Trophoblast cell (in vitro differentiated cells and primary cell): ENCODE data around the gene SERPIND1.
"Not testable (repeated sequence)": the region's sequence is repeated elsewhere in the genome, so short reads cannot be mapped to it uniquely, and the experiment has no call there.

ENCODE experiments used
- DNase-seq, 2 donors: peaks; one replicate each; pipeline ENCODE4 v3.0.0-alpha.2; 2016
- H2AFZ ChIP-seq: 2 replicates; pipeline ENCODE4 v1.6.1; 2013; ENCODE audit warnings: low read length, moderate library complexity, mild to moderate bottlenecking; ENCODE audit not compliant: insufficient read depth, poor library complexity
- H2AK5ac ChIP-seq: 2 replicates; pipeline ENCODE4 v1.6.1; 2013; ENCODE audit warnings: mild to moderate bottlenecking, low read length
- H2BK120ac ChIP-seq: 2 replicates; pipeline ENCODE4 v1.6.1; 2013; ENCODE audit warnings: low read length, mild to moderate bottlenecking, moderate library complexity; ENCODE audit not compliant: insufficient read depth, poor library complexity
- H2BK12ac ChIP-seq: 2 replicates; pipeline ENCODE4 v1.6.1; 2013; ENCODE audit warnings: mild to moderate bottlenecking, low read length, moderate library complexity
- H2BK5ac ChIP-seq: 2 replicates; pipeline ENCODE4 v1.6.1; 2013; ENCODE audit warnings: low read length, low read depth, moderate library complexity, mild to moderate bottlenecking; ENCODE audit not compliant: poor library complexity
- H3K14ac ChIP-seq: 2 replicates; pipeline ENCODE4 v1.6.1; 2013; ENCODE audit warnings: mild to moderate bottlenecking, low read length
- H3K18ac ChIP-seq: 2 replicates; pipeline ENCODE4 v1.6.1; 2013; ENCODE audit warnings: mild to moderate bottlenecking, low read length
- H3K23ac ChIP-seq: 2 replicates; pipeline ENCODE4 v1.6.1; 2013; ENCODE audit warnings: low read length
- H3K27ac ChIP-seq: 2 replicates; pipeline ENCODE4 v1.5.1; 2013; ENCODE audit warnings: low read depth, mild to moderate bottlenecking, inconsistent platforms, low read length, moderate library complexity
- H3K27me3 ChIP-seq: 2 replicates; pipeline ENCODE4 v1.6.1; 2013; ENCODE audit warnings: inconsistent platforms, mild to moderate bottlenecking, low read length, moderate library complexity; ENCODE audit not compliant: insufficient read depth
- H3K36me3 ChIP-seq, 2 experiments: 1 replicate in 1 of 2; 2 replicates in 1 of 2; pipeline ENCODE4 v1.6.1; 2013; ENCODE audit warnings: low read length in 2 of 2, mild to moderate bottlenecking in 2 of 2, moderate library complexity in 1 of 2; ENCODE audit not compliant: insufficient read depth in 2 of 2, control insufficient read depth in 1 of 2
- H3K4ac ChIP-seq: 2 replicates; pipeline ENCODE4 v1.6.1; 2013; ENCODE audit warnings: low read depth, mild to moderate bottlenecking, low read length, moderate library complexity
- H3K4me1 ChIP-seq, 2 experiments: 1 replicate in 1 of 2; 2 replicates in 1 of 2; pipeline ENCODE4 v1.6.1; 2013; ENCODE audit warnings: low read length in 2 of 2, mild to moderate bottlenecking in 2 of 2, moderate library complexity in 1 of 2; ENCODE audit not compliant: insufficient read depth in 2 of 2, control insufficient read depth in 1 of 2
- H3K4me2 ChIP-seq: 2 replicates; pipeline ENCODE4 v1.6.1; 2013; ENCODE audit warnings: inconsistent platforms, mild to moderate bottlenecking, low read length, moderate library complexity
- H3K4me3 ChIP-seq: 2 replicates; pipeline ENCODE4 v1.5.1; 2013; ENCODE audit warnings: mild to moderate bottlenecking, low read depth, low read length, inconsistent platforms
- H3K79me1 ChIP-seq: one replicate; pipeline ENCODE4 v1.6.1; 2013; ENCODE audit warnings: low read length
- H3K79me2 ChIP-seq: 2 replicates; pipeline ENCODE4 v1.6.1; 2013; ENCODE audit warnings: low read length, mild to moderate bottlenecking; ENCODE audit not compliant: control insufficient read depth, insufficient read depth, poor library complexity
- H3K9ac ChIP-seq: 2 replicates; pipeline ENCODE4 v1.6.1; 2013; ENCODE audit warnings: mild to moderate bottlenecking, low read length
- H3K9me3 ChIP-seq: 2 replicates; pipeline ENCODE4 v1.6.1; 2013; ENCODE audit warnings: low read depth, mild to moderate bottlenecking, control low read depth, inconsistent platforms, low read length; ENCODE audit not compliant: insufficient read depth
- H4K12ac ChIP-seq: 2 replicates; pipeline ENCODE4 v1.6.1; 2013; ENCODE audit warnings: low read depth, mild to moderate bottlenecking, low read length, moderate library complexity
- H4K8ac ChIP-seq: 2 replicates; pipeline ENCODE4 v1.6.1; 2013; ENCODE audit warnings: low read depth, mild to moderate bottlenecking, low read length, moderate library complexity
- H4K91ac ChIP-seq: one replicate; pipeline ENCODE4 v1.6.1; 2013; ENCODE audit warnings: low read depth, mild to moderate bottlenecking, low read length, moderate library complexity
- WGBS: extraction: QIAGEN DNeasy Blood & Tissue Kit; methylation state at CpG from one replicate; pipeline ENCODE4 v1.1.7; 2013; ENCODE audit warnings: missing lambda C conversion rate; ENCODE audit not compliant: insufficient read length, insufficient coverage; ENCODE audit errors: extremely low coverage; 5-methylcytosine and 5-hydroxymethylcytosine counted together

Gene SERPIND1

DNA sequence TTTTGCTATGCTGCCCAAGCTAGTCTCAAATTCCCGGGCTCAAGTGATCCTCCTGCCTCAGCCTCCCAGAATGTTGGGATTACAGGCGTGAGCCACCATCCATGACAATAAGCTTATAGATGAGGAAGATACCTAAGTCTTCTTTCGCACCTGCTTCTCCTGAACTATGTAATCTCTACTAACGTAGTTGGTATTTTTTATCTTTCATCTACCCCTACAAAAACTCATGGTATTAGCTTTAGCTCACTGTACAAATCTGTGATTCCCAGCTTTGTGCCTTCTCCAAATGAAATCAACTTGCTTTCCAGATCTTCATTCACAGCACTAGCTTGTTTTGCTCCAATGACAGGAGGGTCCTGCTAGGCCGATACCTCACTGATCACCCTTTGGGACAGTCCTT, 48.3 kb downstream of the SERPIND1 start:
- Histone ChIP-seq H3K4me2 (no peak overlapping the region), H3K79me1 (no peaks in the 10 kb centered on the region), H2BK12ac (no peak overlapping the region), H2BK120ac (no peak overlapping the region), H2BK5ac (no peak overlapping the region), H2AK5ac (no peak overlapping the region), H3K23ac (peak overlapping the region; percentile 61), H3K4ac (no peak overlapping the region), H3K4me3 (no peak overlapping the region), H2AFZ (no peak overlapping the region), H3K9me3 (peaks cover 3% of the 10 kb centered on the region), H3K18ac (no peak overlapping the region), H4K8ac (no peak overlapping the region), H3K27ac (no peak overlapping the region), H3K9ac (no peak overlapping the region), H4K12ac (no peak overlapping the region), H3K79me2 (no peaks in the 10 kb centered on the region), H4K91ac (no peak overlapping the region), H3K14ac (no peak overlapping the region), H3K36me3 (peaks cover 11 to 13% of the 10 kb centered on the region in 2 experiments), H3K4me1 (no peaks in the 10 kb centered on the region), H3K27me3 (no peaks in the 10 kb centered on the region)
- DNase-seq: peak; percentile 35 to 79
- WGBS: no CpG with 5 or more reads among the region's 5 CpGs

- no peak overlapping the region for H2AFZ ChIP-seq
- no peak overlapping the region for H3K23ac ChIP-seq
- H3K4me1 ChIP-seq: no peaks in the 10 kb centered on the region
- H3K14ac ChIP-seq: no peak overlapping the region
- H2BK12ac ChIP-seq: no peak overlapping the region
- no peak overlapping the region for H3K4me2 ChIP-seq
- no peaks in the 10 kb centered on the region for H3K79me2 ChIP-seq
- H4K12ac ChIP-seq: no peak overlapping the region
- H2BK5ac ChIP-seq: no peak overlapping the region
- H3K36me3 ChIP-seq: peaks cover 9 to 11% of the 10 kb centered on the region in 2 experiments
- H3K27ac ChIP-seq: no peak overlapping the region
- no CpG with 5 or more reads among the region's 1 CpG for WGBS
- no peak overlapping the region for H3K9ac ChIP-seq
- H2AK5ac ChIP-seq: no peak overlapping the region
- no peak overlapping the region for H3K4ac ChIP-seq
- H3K9me3 ChIP-seq: peaks cover 3% of the 10 kb centered on the region
- no peaks in the 10 kb centered on the region for H3K79me1 ChIP-seq
- H4K91ac ChIP-seq: no peak overlapping the region
- H2BK120ac ChIP-seq: no peak overlapping the region
- H3K27me3 ChIP-seq: no peaks in the 10 kb centered on the region
- H3K18ac ChIP-seq: no peak overlapping the region
- no peak overlapping the region for H4K8ac ChIP-seq
- DNase-seq: no peak
- H3K4me3 ChIP-seq: no peak overlapping the region
Observed at GRCh38 chr22:20823264-20823663, 49.4 kb downstream of the SERPIND1 start.

- not testable (repeated sequence) for H3K27ac ChIP-seq
Observed at GRCh38 chr22:20825216-20825615, 51.3 kb downstream of the SERPIND1 start.

GRCh38 chr22:20825624-20826023, 51.7 kb downstream of the SERPIND1 start:
- no peak overlapping the region for H3K4me2 ChIP-seq
- peaks cover 3% of the 10 kb centered on the region for H3K9me3 ChIP-seq
- no peak overlapping the region for H2BK120ac ChIP-seq
- no peak overlapping the region for H3K18ac ChIP-seq
- H3K23ac ChIP-seq: no peak overlapping the region
- H4K91ac ChIP-seq: no peak overlapping the region
- no peak overlapping the region for H2AFZ ChIP-seq
- no peak overlapping the region for H2AK5ac ChIP-seq
- H3K36me3 ChIP-seq: peaks cover 4 to 5% of the 10 kb centered on the region in 2 experiments
- H4K12ac ChIP-seq: no peak overlapping the region
- no peak overlapping the region for H3K27ac ChIP-seq
- no CpG with 5 or more reads among the region's 6 CpGs for WGBS
- H3K79me1 ChIP-seq: no peaks in the 10 kb centered on the region
- no peak overlapping the region for H3K14ac ChIP-seq
- no peak overlapping the region for H3K4me3 ChIP-seq
- no peak overlapping the region for H3K4ac ChIP-seq
- no peak overlapping the region for H4K8ac ChIP-seq
- no peaks in the 10 kb centered on the region for H3K79me2 ChIP-seq
- H3K9ac ChIP-seq: no peak overlapping the region
- H3K4me1 ChIP-seq: no peaks in the 10 kb centered on the region
- no peak for DNase-seq
- no peaks in the 10 kb centered on the region for H3K27me3 ChIP-seq
- no peak overlapping the region for H2BK5ac ChIP-seq
- H2BK12ac ChIP-seq: no peak overlapping the region

More at GRCh38 chr22:20825216-20825615, 51.3 kb downstream of the SERPIND1 start:
- H3K18ac ChIP-seq, H3K36me3 ChIP-seq, H3K79me2 ChIP-seq, H3K9me3 ChIP-seq, H3K23ac ChIP-seq, H2BK5ac ChIP-seq, H3K27me3 ChIP-seq, H4K91ac ChIP-seq, H3K14ac ChIP-seq, H3K9ac ChIP-seq, H2BK12ac ChIP-seq, H2BK120ac ChIP-seq, H2AK5ac ChIP-seq, H3K4ac ChIP-seq, H3K79me1 ChIP-seq, H4K12ac ChIP-seq, H3K4me2 ChIP-seq, H4K8ac ChIP-seq, DNase-seq, H3K4me1 ChIP-seq, H2AFZ ChIP-seq, H3K4me3 ChIP-seq: not testable (repeated sequence)
- WGBS: no CpG with 5 or more reads among the region's 4 CpGs
